ENCODE results near the gene MYO5B. TPM values are rescaled to one million over a fixed set of nuclear protein-coding genes. Genes with fewer than 3 reads are reported as not detected.

Gene MYO5B
- total RNA-seq, 2 experiments from 2014 or later = not detected

DNA sequence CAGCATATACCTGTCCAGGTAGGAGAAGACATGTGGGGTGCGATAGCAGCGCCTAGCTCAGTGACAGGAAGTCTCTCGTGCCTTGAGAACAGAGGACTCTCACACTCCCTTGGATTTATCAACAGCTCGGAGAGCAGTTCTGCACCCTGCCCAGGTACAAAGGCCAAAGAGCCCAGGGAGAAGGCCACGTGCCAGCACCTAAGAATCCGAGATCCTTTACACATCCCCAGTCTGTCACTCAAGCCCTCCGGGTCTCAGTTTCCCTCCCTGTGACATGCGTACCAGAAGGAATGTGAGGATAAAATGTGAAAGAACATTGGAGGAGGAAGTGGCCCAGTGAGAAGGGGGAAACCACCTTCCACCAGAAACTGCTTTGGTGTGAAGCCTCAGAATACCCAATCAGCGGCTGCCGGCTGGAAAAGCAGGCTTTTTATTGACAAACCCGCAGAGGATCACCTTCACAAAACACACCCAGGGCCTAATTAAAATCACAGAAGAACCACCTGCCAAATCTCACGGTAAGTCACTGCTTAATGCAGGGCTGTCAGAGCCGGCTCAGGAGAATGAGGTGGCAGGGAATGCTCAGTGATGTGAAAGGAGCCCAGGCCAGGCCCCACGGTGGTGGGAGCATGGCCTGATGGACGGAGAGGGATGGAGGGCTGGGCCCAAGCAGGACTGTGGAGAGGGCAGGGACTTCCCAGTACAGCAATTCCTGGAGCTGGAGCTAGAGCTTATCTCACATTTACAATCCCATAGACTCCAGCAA, 66.3 kb downstream of the MYO5B start:
- no peaks in the 10 kb centered on the region for H3K79me2 ChIP-seq (ENCODE audit: insufficient read depth, low read depth, low read length)
- H3K4me1 ChIP-seq (ENCODE audit: insufficient read depth, low read length, poor library complexity, severe bottlenecking) = no peaks in the 10 kb centered on the region
- ChIA-PET POLR2A (no interaction called here), CTCF (ENCODE audit: unreplicated experiment) (no interaction called here)
- no peak overlapping the region for H3K4me3 ChIP-seq (ENCODE audit: low read depth, low read length, poor library complexity, severe bottlenecking)
- H4K20me1 ChIP-seq (ENCODE audit: insufficient read depth, low read length) = no peaks in the 10 kb centered on the region
- no peak overlapping the region for H3K27ac ChIP-seq (ENCODE audit: low read depth, low read length, poor library complexity, severe bottlenecking)
- TF ChIP-seq EZH2phosphoT487 (IDR thresholded peaks at IDR 0.05; ENCODE audit: borderline replicate concordance, low read depth, low read length) = no peak
- TF ChIP-seq, protein P1, sequence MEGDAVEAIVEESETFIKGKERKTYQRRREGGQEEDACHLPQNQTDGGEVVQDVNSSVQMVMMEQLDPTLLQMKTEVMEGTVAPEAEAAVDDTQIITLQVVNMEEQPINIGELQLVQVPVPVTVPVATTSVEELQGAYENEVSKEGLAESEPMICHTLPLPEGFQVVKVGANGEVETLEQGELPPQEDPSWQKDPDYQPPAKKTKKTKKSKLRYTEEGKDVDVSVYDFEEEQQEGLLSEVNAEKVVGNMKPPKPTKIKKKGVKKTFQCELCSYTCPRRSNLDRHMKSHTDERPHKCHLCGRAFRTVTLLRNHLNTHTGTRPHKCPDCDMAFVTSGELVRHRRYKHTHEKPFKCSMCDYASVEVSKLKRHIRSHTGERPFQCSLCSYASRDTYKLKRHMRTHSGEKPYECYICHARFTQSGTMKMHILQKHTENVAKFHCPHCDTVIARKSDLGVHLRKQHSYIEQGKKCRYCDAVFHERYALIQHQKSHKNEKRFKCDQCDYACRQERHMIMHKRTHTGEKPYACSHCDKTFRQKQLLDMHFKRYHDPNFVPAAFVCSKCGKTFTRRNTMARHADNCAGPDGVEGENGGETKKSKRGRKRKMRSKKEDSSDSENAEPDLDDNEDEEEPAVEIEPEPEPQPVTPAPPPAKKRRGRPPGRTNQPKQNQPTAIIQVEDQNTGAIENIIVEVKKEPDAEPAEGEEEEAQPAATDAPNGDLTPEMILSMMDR (conservative IDR thresholded peaks at IDR 0.05; ENCODE audit: low read length) = no peak
- BruUV-seq (replicated peaks) = no TSS peak
- intact Hi-C loops (cut with micrococcal nuclease; ENCODE audit: unreplicated experiment) = no loop called here
- no peaks in the 10 kb centered on the region for H3K9me3 ChIP-seq (ENCODE audit: low read length)
- H3K9me2 ChIP-seq (ENCODE audit: insufficient read depth, low read length) = no peaks in the 10 kb centered on the region
- DNase-seq (ENCODE audit: low spot score) = no peak
- no peak overlapping the region for H3K4me2 ChIP-seq (ENCODE audit: low read length)
- H3K36me3 ChIP-seq (ENCODE audit: insufficient read depth, low read length) = no peaks in the 10 kb centered on the region
- H2AFZ ChIP-seq (ENCODE audit: low read length) = no peak overlapping the region

DNA sequence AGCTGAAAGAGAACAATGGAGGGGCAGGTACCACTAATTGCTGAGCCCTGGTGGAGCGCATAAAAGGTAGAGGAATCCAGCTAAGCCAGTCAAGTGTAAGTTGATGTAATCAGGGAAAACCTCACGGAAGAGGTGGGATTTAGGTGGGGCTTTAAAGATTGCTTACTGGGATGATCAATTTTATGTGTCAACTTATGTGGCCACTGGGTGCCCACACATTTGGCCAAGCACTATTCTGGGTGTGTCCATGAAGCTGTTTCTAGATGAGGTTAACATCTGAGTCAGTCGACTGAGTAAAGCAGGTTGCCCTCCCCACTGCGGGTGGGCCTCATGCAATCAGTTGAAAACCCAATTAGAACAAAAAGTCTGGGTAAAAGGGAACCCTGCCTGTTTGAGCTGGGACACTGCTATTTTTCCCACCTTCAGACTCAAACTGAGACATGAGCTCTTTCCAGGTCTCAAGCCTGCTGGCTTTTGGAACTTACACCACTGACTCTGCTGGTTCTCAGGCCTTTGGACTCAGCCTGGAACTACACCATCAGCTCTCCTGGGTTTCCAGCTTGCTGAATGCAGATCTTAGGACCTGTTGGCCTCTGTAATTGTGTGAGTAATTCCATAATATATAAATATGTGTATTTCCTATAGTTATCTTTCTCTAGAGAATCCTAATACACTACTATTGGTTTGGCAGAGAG, 67.3 kb downstream of the MYO5B start:
- Histone ChIP-seq H3K4me1 (ENCODE audit: insufficient read depth, low read length, poor library complexity, severe bottlenecking) (no peaks in the 10 kb centered on the region), H3K4me3 (ENCODE audit: low read depth, low read length, poor library complexity, severe bottlenecking) (no peak overlapping the region), H3K4me2 (ENCODE audit: low read length) (no peak overlapping the region), H3K9me2 (ENCODE audit: insufficient read depth, low read length) (no peaks in the 10 kb centered on the region), H3K27ac (ENCODE audit: low read depth, low read length, poor library complexity, severe bottlenecking) (no peak overlapping the region), H3K79me2 (ENCODE audit: insufficient read depth, low read depth, low read length) (no peaks in the 10 kb centered on the region), H3K9me3 (ENCODE audit: low read length) (no peaks in the 10 kb centered on the region), H2AFZ (ENCODE audit: low read length) (no peak overlapping the region), H4K20me1 (ENCODE audit: insufficient read depth, low read length) (no peaks in the 10 kb centered on the region), H3K36me3 (ENCODE audit: insufficient read depth, low read length) (no peaks in the 10 kb centered on the region)
- DNase-seq (ENCODE audit: low spot score) = no peak
- POLR2A ChIA-PET = interaction anchor here (0.6 kb wide), 1 partner anchor 117 kb away, joined by 7 read pairs; no protein-coding TSS in a partner anchor
- no TSS peak for BruUV-seq (replicated peaks)
- CTCF ChIA-PET (ENCODE audit: unreplicated experiment) = no interaction called here
- TF ChIP-seq, protein P1 (conservative IDR thresholded peaks at IDR 0.05; ENCODE audit: low read length) = no peak
- TF ChIP-seq EZH2phosphoT487 (IDR thresholded peaks at IDR 0.05; ENCODE audit: borderline replicate concordance, low read depth, low read length) = no peak
- intact Hi-C loops (cut with micrococcal nuclease; ENCODE audit: unreplicated experiment) = no loop called here

DNA sequence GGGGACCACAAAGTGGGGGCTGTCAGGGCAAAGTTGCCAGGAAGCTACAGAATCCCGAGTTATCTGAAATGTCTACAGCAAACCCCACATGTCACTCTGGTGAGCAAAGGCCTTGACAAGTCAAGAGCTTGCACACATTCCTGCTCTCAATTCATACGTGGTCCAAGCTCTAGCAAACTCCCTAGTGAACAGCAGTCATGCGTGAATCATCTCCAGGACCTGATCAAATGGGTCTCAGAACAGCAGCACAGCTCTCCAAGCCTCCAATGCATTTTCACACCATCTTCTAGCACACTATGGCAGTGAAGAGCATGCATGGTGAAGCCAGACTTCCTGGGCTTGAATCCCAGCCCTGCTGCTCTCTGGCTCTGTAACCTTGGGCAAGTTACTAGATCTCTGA, 68.5 kb downstream of the MYO5B start:
- intact Hi-C loops (cut with micrococcal nuclease; ENCODE audit: unreplicated experiment) = no loop called here
- no peaks in the 10 kb centered on the region for H4K20me1 ChIP-seq (ENCODE audit: insufficient read depth, low read length)
- CTCF ChIA-PET (ENCODE audit: unreplicated experiment) = no interaction called here
- H3K79me2 ChIP-seq (ENCODE audit: insufficient read depth, low read depth, low read length) = no peaks in the 10 kb centered on the region
- no peaks in the 10 kb centered on the region for H3K9me2 ChIP-seq (ENCODE audit: insufficient read depth, low read length)
- no peaks in the 10 kb centered on the region for H3K4me1 ChIP-seq (ENCODE audit: insufficient read depth, low read length, poor library complexity, severe bottlenecking)
- no peaks in the 10 kb centered on the region for H3K9me3 ChIP-seq (ENCODE audit: low read length)
- H3K27ac ChIP-seq (ENCODE audit: low read depth, low read length, poor library complexity, severe bottlenecking) = no peak overlapping the region
- no TSS peak for BruUV-seq (replicated peaks)
- H3K4me3 ChIP-seq (ENCODE audit: low read depth, low read length, poor library complexity, severe bottlenecking) = no peak overlapping the region
- H3K36me3 ChIP-seq (ENCODE audit: insufficient read depth, low read length) = no peaks in the 10 kb centered on the region
- POLR2A ChIA-PET = no interaction called here
- TF ChIP-seq, protein P1 (conservative IDR thresholded peaks at IDR 0.05; ENCODE audit: low read length) = no peak
- no peak for TF ChIP-seq EZH2phosphoT487 (IDR thresholded peaks at IDR 0.05; ENCODE audit: borderline replicate concordance, low read depth, low read length)
- no peak overlapping the region for H3K4me2 ChIP-seq (ENCODE audit: low read length)
- H2AFZ ChIP-seq (ENCODE audit: low read length) = no peak overlapping the region
- DNase-seq (ENCODE audit: low spot score) = no peak
